Cardiac muscle cell (in vitro differentiated cells and primary cell): ENCODE data around the gene USP24. TPM values are rescaled to one million over a fixed set of nuclear protein-coding genes. Genes with fewer than 3 reads are reported as not detected.

Experiments used
- DNase-seq, 2 donors: peaks; one replicate each; pipeline versions ENCODE4 v3.0.0 to v3.0.0-alpha.2; 2010 to 2017; ENCODE audit warnings: low read depth in 1 of 2, low spot score in 1 of 2
- H3K27ac ChIP-seq: fragments of 200-600 bp; sonication (generic); 2 replicates; pipeline ENCODE4 v1.5.1; 2016
- H3K27me3 ChIP-seq: fragments of 200-600 bp; sonication (generic); 2 replicates; pipeline ENCODE4 v1.6.0; 2016; ENCODE audit warnings: control low read depth
- H3K36me3 ChIP-seq: fragments of 200-600 bp; sonication (generic); 2 replicates; pipeline ENCODE4 v1.5.1; 2016; ENCODE audit warnings: control low read depth
- H3K4me1 ChIP-seq: fragments of 200-600 bp; sonication (generic); 2 replicates; pipeline ENCODE4 v1.8.1; 2017; ENCODE audit warnings: low read depth, mild to moderate bottlenecking, mixed run types
- H3K4me3 ChIP-seq: fragments of 200-600 bp; sonication (generic); 2 replicates; pipeline ENCODE4 v1.5.1; 2016; ENCODE audit warnings: mild to moderate bottlenecking
- H3K9me3 ChIP-seq: fragments of 200-600 bp; sonication (generic); 2 replicates; pipeline ENCODE4 v1.5.1; 2017; ENCODE audit warnings: low read depth, mild to moderate bottlenecking, control low read depth
- CTCF ChIP-seq: IDR thresholded peaks from 2 replicates; pipeline ENCODE4 v1.5.1; 2012; ENCODE audit warnings: low read depth, mild to moderate bottlenecking, low read length
- polyA plus RNA-seq: library from polyadenylated mRNA; unstranded; fragments of >200 nt; fragmentation: Nextera tagmentation; extraction: Ambion mirVana; gene quantifications from 2 replicates; pipeline ENCODE4 v1.2.1, GENCODE V29; 2016
- total RNA-seq: library from RNA; depleted of rRNA; stranded (reverse); fragments of >200 nt; gene quantifications from 2 replicates; pipeline ENCODE4 v1.2.3, GENCODE V29; 2016

USP24 gene
- total and polyA plus RNA-seq, 2 experiments from 2014 or later: 8.0 to 34.9 TPM

GRCh38 chr1:55044617-55045397, 170.4 kb downstream of the USP24 start:
- Histone ChIP-seq H3K4me3 (no peak overlapping the region), H3K36me3 (no peaks in the 10 kb centered on the region), H3K27me3 (peaks cover 28% of the 10 kb centered on the region), H3K9me3 (no peaks in the 10 kb centered on the region), H3K4me1 (no peaks in the 10 kb centered on the region), H3K27ac (no peak overlapping the region)
- no peak for DNase-seq
- TF ChIP-seq CTCF: no peak

GRCh38 chr1:55043726-55044125, 171.4 kb downstream of the USP24 start:
- TF ChIP-seq CTCF: no peak

GRCh38 chr1:55043011-55043410, 172.2 kb downstream of the USP24 start:
- no peaks in the 10 kb centered on the region for H3K36me3 ChIP-seq
- TF ChIP-seq CTCF: no peak
- no peak overlapping the region for H3K27ac ChIP-seq
- DNase-seq: no peak
- H3K4me3 ChIP-seq: no peak overlapping the region
- no peaks in the 10 kb centered on the region for H3K9me3 ChIP-seq
- no peaks in the 10 kb centered on the region for H3K4me1 ChIP-seq
- peaks cover 46% of the 10 kb centered on the region for H3K27me3 ChIP-seq

More at GRCh38 chr1:55043726-55044125, 171.4 kb downstream of the USP24 start:
- no peak overlapping the region for H3K4me3 ChIP-seq
- no peaks in the 10 kb centered on the region for H3K9me3 ChIP-seq
- H3K27ac ChIP-seq: no peak overlapping the region
- no peaks in the 10 kb centered on the region for H3K4me1 ChIP-seq
- no peak for DNase-seq
- peaks cover 39% of the 10 kb centered on the region for H3K27me3 ChIP-seq
- H3K36me3 ChIP-seq: no peaks in the 10 kb centered on the region

- Histone ChIP-seq H3K27me3 (peaks cover 56% of the 10 kb centered on the region), H3K9me3 (no peaks in the 10 kb centered on the region), H3K4me3 (no peak overlapping the region), H3K27ac (no peak overlapping the region), H3K36me3 (no peaks in the 10 kb centered on the region), H3K4me1 (no peaks in the 10 kb centered on the region)
- no peak for DNase-seq
- TF ChIP-seq CTCF: no peak
Measured at GRCh38 chr1:55041613-55042012, 173.6 kb downstream of the USP24 start.

GRCh38 chr1:55040933-55041494, 174.2 kb downstream of the USP24 start:
- H3K9me3 ChIP-seq: no peaks in the 10 kb centered on the region
- no peak for TF ChIP-seq CTCF
- no peak overlapping the region for H3K27ac ChIP-seq
- no peak overlapping the region for H3K4me3 ChIP-seq
- peaks cover 56% of the 10 kb centered on the region for H3K27me3 ChIP-seq
- no peak for DNase-seq
- H3K4me1 ChIP-seq: no peaks in the 10 kb centered on the region
- no peaks in the 10 kb centered on the region for H3K36me3 ChIP-seq
